Activated naive CD8-positive, alpha-beta T cell (primary cell): ENCODE data around the gene IFIT3.
A peak's percentile ranks its signal among the peaks of the same experiment; 100 is the strongest.
"Not testable (repeated sequence)": the region's sequence is repeated elsewhere in the genome, so short reads cannot be mapped to it uniquely, and the experiment has no call there.

Experiments used
- H3K27ac Mint-ChIP-seq: one replicate; pipeline ENCODE4 v1.8.0; 2021; ENCODE audit warnings: mixed read lengths
- H3K27me3 Mint-ChIP-seq: one replicate; pipeline ENCODE4 v1.8.0; 2021; ENCODE audit warnings: mixed read lengths
- H3K36me3 Mint-ChIP-seq: one replicate; pipeline ENCODE4 v1.8.0; 2021; ENCODE audit warnings: mixed read lengths
- H3K4me1 Mint-ChIP-seq: one replicate; pipeline ENCODE4 v1.8.0; 2021; ENCODE audit warnings: low read depth, mixed read lengths
- H3K4me3 Mint-ChIP-seq: one replicate; pipeline ENCODE4 v1.8.0; 2021; ENCODE audit warnings: mild to moderate bottlenecking, mixed read lengths
- H3K9me3 Mint-ChIP-seq: one replicate; pipeline ENCODE4 v1.8.0; 2021; ENCODE audit warnings: low read depth, mixed read lengths

The IFIT3 gene

DNA sequence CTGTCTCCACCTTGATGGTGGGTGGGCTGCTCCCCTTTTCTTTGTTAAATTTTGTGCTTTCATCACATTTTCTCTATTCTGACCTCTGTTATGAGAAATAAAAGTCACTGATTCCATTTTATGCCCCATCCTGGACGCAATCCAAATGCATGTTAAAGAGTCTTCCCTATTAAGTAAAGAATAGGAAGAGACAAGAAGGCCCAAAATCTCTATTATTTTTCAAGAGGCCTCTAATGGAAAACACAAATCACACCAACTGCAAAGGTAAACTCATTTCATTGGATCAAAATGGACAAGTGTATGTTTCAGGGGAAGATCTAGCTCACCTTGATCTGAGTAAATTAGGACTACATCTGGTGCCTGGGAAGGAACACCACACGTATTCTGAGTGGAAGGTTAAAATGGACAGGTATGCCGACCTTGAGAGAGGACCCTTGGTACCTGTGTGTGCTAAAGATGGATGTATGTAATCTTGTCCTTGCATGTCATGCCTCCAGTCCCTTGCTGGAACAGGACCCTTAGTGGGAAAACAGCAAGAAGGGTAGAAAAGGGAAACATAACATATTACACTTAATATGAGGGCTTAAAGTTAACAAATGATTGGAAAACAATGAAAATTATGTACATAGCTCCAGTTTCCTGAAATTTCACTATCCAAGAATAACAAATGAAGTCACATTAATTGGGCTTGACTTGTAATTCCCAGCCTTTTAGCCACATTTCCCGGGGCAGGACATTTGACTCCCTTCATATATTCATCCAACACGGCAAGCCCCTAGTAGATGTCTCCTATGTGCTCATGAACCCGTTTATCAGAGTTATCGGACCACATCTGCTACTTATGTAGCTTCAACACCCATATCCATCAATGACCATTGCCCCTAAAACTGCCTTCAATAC lies 18.4 kb upstream of the IFIT3 start:
- H3K9me3 Mint-ChIP-seq = peaks cover 17% of the 10 kb centered on the region
- no peak overlapping the region for H3K27ac Mint-ChIP-seq
- no peaks in the 10 kb centered on the region for H3K27me3 Mint-ChIP-seq
- peaks cover 37% of the 10 kb centered on the region for H3K36me3 Mint-ChIP-seq
- peaks cover 3% of the 10 kb centered on the region for H3K4me1 Mint-ChIP-seq
- H3K4me3 Mint-ChIP-seq = no peak overlapping the region

DNA sequence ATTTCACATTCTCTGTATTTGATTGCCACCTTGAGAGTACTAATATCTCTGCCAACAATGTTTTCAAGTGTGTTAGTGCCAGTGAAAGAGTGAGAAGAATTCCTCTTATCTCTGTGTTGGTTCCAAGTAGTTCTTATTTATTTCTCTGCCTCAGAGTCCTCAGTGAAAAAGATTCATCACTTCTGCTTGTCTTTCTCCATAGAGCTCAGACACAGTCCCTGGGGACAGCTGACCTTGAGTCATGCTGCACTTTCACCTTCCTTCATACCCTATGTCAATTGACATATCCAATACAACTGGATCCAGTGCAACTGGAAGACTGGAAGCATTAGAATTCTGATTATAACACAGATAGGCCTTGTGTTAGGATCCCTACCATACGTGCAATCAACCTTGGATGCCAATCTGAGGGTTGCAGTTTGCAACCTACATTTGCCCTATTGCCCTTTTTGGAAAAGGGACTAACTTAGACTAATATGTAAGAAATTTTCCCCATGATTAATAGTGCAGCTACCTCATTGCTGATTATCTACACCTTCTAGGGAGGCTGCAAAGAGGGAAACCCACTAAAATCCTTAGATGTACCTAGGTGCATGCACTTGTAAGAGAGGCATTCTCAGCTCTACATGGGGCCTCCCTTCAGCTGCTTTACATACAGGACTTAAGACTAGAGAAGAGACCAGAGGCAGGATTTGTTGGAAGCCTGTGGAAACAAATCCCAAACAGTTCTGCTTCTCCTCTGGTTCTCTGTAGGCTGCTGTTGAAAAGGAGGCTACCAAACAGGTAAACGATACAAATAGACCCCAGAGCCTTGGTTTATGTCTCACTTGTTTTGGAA lies 17.5 kb upstream of the IFIT3 start:
- Mint-ChIP-seq H3K36me3 (peaks cover 35% of the 10 kb centered on the region), H3K27me3 (no peaks in the 10 kb centered on the region), H3K4me3 (no peak overlapping the region), H3K4me1 (no peaks in the 10 kb centered on the region), H3K9me3 (peaks cover 17% of the 10 kb centered on the region), H3K27ac (no peak overlapping the region)

DNA sequence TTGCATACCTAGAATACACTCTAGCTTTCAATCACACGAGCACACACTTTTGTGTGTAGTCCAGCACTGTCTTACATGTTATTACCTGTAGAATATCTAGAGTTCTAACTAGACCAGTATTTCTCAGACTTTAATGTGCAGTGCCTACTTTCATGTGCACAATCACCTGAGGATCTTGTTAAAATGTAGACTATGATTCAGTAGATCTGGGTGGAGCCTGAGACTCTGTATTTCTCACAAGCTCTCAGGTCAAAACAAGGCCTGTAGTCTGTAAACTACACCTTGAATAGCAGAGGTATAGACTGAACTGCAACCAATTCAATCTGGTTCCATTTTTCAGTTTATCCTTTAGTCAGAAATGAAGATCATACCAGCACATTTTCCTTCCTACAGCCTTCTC lies 14.8 kb upstream of the IFIT3 start:
- H3K4me1 Mint-ChIP-seq = peaks cover 7% of the 10 kb centered on the region
- H3K36me3 Mint-ChIP-seq = peaks cover 17% of the 10 kb centered on the region
- H3K9me3 Mint-ChIP-seq = peaks cover 10% of the 10 kb centered on the region
- H3K27me3 Mint-ChIP-seq = peaks cover 3% of the 10 kb centered on the region
- H3K27ac Mint-ChIP-seq = no peak overlapping the region
- H3K4me3 Mint-ChIP-seq = no peak overlapping the region

DNA sequence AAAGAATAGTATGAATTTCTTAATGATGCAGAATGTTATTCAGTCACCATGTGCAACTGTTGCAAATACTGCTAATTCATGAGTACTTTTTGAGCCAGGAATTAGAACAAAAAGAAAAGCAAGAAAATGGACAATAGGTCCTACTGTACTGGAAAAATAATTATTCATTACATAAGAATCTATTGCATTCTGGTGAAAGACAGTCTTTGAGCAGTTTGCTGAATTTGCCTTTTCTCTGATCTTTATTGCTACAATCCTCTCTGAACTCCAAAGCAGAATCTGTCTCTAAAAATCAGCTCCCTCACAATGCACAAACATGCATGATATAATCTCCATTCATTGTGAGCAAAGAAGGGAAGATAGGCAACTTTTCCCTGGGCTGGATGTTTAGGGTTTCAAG lies 13.1 kb upstream of the IFIT3 start:
- H3K4me3 Mint-ChIP-seq = no peak overlapping the region
- peaks cover 6% of the 10 kb centered on the region for H3K36me3 Mint-ChIP-seq
- peaks cover 7% of the 10 kb centered on the region for H3K4me1 Mint-ChIP-seq
- H3K27me3 Mint-ChIP-seq = peaks cover 3% of the 10 kb centered on the region
- no peaks in the 10 kb centered on the region for H3K9me3 Mint-ChIP-seq
- H3K27ac Mint-ChIP-seq = no peak overlapping the region

DNA sequence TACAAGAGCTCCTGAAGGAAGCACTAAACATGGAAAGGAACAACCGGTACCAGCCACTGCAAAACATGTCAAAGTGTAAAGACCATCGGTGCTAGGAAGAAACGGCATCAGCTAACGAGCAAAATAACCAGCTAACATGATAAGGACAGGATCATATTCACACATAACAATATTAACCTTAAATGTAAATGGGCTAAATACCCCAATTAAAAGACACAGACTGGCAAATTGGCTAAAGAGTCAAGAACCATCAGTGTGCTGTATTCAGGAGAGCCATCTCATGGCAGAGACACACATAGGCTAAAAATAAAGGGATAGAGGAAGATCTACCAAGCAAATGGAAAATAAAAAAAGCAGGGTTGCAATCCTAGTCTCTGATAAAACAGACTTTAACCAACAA lies 9.8 kb upstream of the IFIT3 start:
- H3K36me3 Mint-ChIP-seq, H3K9me3 Mint-ChIP-seq, H3K4me3 Mint-ChIP-seq, H3K27me3 Mint-ChIP-seq, H3K4me1 Mint-ChIP-seq: not testable (repeated sequence)
- H3K27ac Mint-ChIP-seq = peak overlapping the region; percentile 4

DNA sequence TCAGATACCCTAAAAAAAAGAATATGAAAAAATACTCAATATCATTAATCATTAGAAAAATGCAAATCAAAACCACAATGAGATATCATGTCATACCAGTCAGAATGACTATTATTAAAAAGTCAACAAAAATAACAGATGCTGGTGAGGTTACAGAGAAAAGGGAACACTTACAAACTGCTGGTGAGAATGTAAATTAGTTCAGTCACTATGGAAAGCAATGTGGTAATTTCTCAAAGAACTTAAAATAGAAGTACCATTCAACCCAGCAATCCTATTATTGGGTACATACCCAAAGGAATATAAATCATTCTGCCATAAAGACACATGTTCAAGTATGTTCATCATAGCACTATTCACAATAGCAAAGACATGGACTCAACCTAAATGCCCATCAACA lies 2.7 kb upstream of the IFIT3 start:
- peaks cover 31% of the 10 kb centered on the region for H3K4me1 Mint-ChIP-seq
- H3K27ac Mint-ChIP-seq, H3K27me3 Mint-ChIP-seq, H3K9me3 Mint-ChIP-seq, H3K4me3 Mint-ChIP-seq, H3K36me3 Mint-ChIP-seq: not testable (repeated sequence)

DNA sequence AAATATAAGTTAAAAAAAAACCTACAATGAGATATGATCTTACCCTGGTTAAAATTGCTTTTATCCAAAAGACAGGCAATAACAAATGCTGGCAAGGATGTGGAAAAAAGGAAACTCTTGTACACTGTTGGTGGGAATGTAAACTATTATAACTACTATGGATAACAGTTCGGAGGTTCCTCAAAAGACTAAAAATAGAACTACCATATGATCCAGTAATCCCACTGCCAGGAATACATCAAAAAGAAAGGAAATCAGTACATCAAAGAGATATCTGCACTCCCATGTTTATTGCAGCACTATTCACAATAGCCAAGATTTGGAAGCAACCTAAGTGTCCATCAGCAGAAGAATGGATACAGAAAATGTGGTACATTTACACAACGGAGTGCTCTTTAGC lies 1.9 kb upstream of the IFIT3 start:
- H3K27me3 Mint-ChIP-seq, H3K27ac Mint-ChIP-seq, H3K36me3 Mint-ChIP-seq, H3K9me3 Mint-ChIP-seq, H3K4me3 Mint-ChIP-seq: not testable (repeated sequence)
- peaks cover 39% of the 10 kb centered on the region for H3K4me1 Mint-ChIP-seq

DNA sequence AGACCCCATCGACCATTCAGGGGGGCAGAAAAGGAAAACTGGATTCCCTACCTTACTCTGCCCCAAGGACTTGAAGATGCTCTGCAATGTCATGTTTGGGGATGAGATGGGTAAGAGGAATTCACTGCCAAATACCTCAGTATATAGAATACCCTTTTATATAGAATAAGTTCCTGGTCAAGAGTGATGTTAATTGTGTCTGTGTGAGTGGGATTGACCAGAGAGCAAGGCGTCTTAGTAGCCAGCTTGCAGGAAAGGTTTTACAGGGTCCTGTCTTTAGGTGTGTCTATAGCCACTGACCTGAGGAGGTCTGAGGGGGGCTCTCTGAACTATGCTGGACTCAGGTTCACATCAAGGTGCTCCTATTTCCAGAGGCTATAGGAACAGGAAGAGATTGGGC lies 1.4 kb downstream of the IFIT3 start:
- Mint-ChIP-seq H3K36me3 (peaks cover 5% of the 10 kb centered on the region), H3K27me3 (no peaks in the 10 kb centered on the region), H3K4me1 (peaks cover 70% of the 10 kb centered on the region), H3K4me3 (peak overlapping the region; percentile 90), H3K27ac (no peak overlapping the region), H3K9me3 (peaks cover 4% of the 10 kb centered on the region)

DNA sequence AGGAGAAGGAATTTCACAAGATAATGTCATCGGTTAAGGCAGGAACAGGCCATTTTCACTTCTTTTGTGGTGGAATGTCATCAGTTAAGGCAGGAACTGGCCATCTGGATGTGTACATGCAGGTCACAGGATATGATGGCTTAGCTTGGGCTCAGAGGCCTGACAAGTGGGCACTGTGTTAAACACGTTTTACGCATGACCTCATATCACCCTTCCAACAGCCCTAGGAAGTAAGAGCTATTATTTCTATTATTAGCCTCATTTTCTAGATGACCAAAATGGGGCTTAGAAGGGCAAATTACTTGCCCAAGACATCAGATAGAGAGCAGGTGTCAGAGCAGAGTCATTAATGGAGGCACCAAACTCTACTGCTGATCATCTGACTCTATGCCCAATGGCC lies 2.2 kb downstream of the IFIT3 start:
- not testable (repeated sequence) for H3K27ac Mint-ChIP-seq, H3K27me3 Mint-ChIP-seq, H3K36me3 Mint-ChIP-seq, H3K9me3 Mint-ChIP-seq
- Mint-ChIP-seq H3K4me1 (peaks cover 77% of the 10 kb centered on the region), H3K4me3 (peak overlapping the region; percentile 90)

DNA sequence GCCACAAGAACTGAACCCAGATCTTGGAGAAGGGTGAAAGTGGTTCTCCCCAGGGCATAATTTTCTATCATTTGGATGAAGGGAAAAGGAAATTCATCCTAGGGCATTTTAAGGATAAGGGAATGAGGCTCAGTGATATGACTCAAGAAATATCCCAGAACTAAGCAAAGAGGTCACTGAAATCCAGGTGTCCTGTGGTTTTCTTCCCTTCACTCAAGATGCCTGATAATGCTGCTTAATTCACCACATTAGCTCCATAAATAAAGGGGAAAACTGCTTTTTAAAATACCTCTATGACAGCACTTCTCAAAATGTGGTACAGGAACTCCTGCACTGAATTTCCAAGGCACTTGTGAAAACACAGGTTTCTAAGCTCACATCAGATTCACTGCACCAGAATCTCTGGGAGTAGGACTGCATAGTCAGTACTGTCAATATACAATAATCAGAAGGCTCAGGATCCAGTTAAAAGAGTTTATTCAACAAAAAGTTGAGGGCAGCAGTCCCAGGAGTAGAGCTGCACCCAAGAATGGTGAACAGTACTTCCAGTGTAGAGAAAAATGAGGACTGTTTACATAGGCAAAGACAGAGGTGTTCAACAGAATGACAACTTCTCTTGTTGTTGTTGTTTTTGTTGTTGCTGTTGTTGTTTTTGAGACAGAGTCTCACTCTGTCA lies 2.9 kb downstream of the IFIT3 start:
- H3K27me3 Mint-ChIP-seq = no peaks in the 10 kb centered on the region
- H3K36me3 Mint-ChIP-seq = peaks cover 3% of the 10 kb centered on the region
- H3K27ac Mint-ChIP-seq = peak overlapping the region; percentile 29
- H3K4me3 Mint-ChIP-seq = peak overlapping the region; percentile 90
- peaks cover 83% of the 10 kb centered on the region for H3K4me1 Mint-ChIP-seq
- H3K9me3 Mint-ChIP-seq = no peaks in the 10 kb centered on the region

DNA sequence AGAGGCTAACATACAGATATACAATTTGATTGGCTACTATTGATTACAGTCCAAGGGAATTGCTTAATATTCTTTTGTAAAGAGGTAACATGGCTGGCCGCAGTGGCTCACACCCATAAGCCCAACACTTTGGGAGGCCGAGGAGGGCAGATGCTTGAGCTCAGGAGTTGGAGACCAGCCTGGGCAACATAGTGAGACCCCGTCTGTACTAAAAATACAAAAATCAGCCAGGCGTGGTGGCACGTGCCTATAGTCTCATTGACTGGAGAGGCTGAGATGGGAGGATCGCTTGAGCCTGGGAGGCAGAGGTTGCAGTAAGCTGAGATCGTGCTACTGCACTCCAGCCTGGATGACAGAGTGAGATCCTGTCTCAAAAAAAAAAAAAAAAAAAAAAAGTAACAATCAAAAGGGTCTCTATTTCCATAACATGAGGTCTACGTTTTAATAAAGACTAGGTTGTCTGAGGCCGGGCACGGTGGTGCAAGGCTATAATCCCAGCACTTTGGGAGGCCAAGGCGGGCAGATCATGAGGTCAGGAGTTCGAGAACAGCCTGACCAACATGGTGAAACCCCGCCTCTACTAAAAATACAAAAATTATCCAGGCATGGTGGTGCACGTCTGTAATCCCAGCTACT lies 3.8 kb downstream of the IFIT3 start:
- Mint-ChIP-seq H3K4me1 (peaks cover 89% of the 10 kb centered on the region), H3K27ac (peak overlapping the region; percentile 94), H3K4me3 (peak overlapping the region; percentile 86)
- not testable (repeated sequence) for H3K27me3 Mint-ChIP-seq, H3K9me3 Mint-ChIP-seq, H3K36me3 Mint-ChIP-seq

DNA sequence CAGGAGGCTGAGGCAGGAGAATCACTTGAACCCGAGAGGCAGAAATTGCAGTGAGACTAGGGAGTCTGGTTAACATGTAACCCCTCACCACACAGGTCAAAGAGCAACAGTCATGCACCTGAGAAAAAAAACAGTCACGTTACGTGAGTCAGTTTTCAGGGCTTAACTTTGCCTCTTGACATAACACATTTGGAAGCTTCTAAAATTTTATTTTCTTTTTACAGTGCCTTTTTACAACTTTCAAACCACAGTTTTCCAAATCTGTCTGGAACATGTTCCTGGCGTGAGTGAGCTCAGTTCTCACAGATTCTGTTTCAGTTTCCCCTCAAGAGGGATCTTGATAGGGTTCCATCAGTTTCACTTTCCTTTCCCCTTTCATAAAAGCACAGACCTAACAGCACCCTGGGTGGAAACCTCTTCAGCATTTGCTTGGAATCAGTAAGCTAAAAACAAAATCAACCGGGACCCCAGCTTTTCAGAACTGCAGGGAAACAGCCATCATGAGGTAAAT lies 4.4 kb downstream of the IFIT3 start:
- H3K27me3 Mint-ChIP-seq = peaks cover 2% of the 10 kb centered on the region
- H3K4me3 Mint-ChIP-seq = peak overlapping the region; percentile 86
- peak overlapping the region; percentile 94 for H3K27ac Mint-ChIP-seq
- H3K9me3 Mint-ChIP-seq = no peaks in the 10 kb centered on the region
- peaks cover 7% of the 10 kb centered on the region for H3K36me3 Mint-ChIP-seq
- H3K4me1 Mint-ChIP-seq = peaks cover 90% of the 10 kb centered on the region

DNA sequence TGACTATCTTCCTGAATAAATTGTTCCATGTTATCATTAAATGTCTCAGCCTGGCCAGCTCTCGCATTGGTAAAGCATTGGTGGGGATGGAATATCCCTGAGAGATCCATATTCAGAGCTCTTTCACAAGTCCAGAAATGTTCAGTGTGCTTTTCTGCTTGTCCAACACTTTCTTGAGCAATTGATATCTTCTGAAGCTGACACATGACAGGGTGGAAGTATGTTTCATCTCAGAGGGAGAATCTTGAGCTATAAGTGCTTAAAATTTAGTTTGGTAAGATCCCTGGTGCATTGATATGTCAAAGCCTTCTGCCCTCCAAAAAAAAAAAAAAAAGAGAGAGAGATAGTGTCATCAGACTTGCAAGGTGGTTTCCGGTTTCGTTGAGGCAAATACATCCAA lies 7.4 kb downstream of the IFIT3 start:
- Mint-ChIP-seq H3K4me1 (peaks cover 70% of the 10 kb centered on the region), H3K4me3 (peak overlapping the region; percentile 60), H3K36me3 (peaks cover 26% of the 10 kb centered on the region), H3K27ac (no peak overlapping the region), H3K27me3 (peaks cover 4% of the 10 kb centered on the region), H3K9me3 (no peaks in the 10 kb centered on the region)

DNA sequence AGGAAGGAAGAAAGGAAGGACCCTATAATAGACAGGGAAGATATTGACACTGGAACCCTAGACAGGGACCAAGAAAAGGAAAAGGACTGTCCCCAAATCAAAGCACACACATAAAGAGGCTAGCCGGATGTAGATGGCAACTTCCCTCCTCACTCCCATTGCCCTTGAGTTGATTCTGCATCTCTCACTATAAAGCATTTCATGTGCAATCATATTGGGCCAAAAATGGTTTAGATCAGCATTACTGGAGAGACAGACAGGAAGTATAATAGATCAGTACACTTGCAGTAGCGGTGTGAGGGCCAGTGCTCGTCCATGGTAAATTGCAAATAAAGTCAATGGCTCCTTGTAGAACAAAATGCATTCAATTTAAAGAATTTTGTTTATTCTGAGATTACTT lies 8.4 kb downstream of the IFIT3 start:
- Mint-ChIP-seq H3K27ac (no peak overlapping the region), H3K27me3 (peaks cover 4% of the 10 kb centered on the region), H3K9me3 (no peaks in the 10 kb centered on the region), H3K4me1 (peaks cover 61% of the 10 kb centered on the region), H3K4me3 (no peak overlapping the region), H3K36me3 (peaks cover 30% of the 10 kb centered on the region)
